Measurements from ENCODE around the gene RSL1D1. TPM values are rescaled to one million over a fixed set of nuclear protein-coding genes. Genes with fewer than 3 reads are reported as not detected.

RSL1D1 gene
- total RNA-seq, 4 donors from 2014 or later: 215 to 302 (median 259) TPM

- TF ChIP-seq POLR2A (IDR thresholded peaks at IDR 0.05) (no peak), CTCF (IDR thresholded peaks at IDR 0.05 in 4 of 5, conservative IDR thresholded peaks at IDR 0.05 in 1 of 5) (no peak)
- ATAC-seq (peak; percentile 4 to 11), DNase-seq (no peak)
- peaks cover 48 to 53% of the 10 kb centered on the region in 2 donors for H3K4me1 ChIP-seq
- intact Hi-C loops (cut with DNase I; ENCODE audit: low total_unique reads): loop anchor here (1.0 to 10.0 kb wide), 5 partner anchors 53 to 301 kb away; partner anchors contain the start of genes RSL1D1 and SNX29
- H3K27ac ChIP-seq: peak overlapping the region; percentile 90 to 99 (median 98)
- peak overlapping the region; percentile 74 to 93 (median 76) for H3K4me3 ChIP-seq
- no peaks in the 10 kb centered on the region for H3K9me3 ChIP-seq
- H3K27me3 ChIP-seq: no peaks in the 10 kb centered on the region
- in situ Hi-C loops (cut with MboI; ENCODE audit: low sequenced_read_pairs in 4 of 4): loop anchor here in 3 of 4 donors (5.0 to 25.0 kb wide), 3 partner anchors 53 to 114 kb away; partner anchors contain the start of genes TXNDC11 (in 3 of the 3), GSPT1 (in 1 of the 3) and RSL1D1 (in 1 of the 3)
- H3K36me3 ChIP-seq: no peaks in the 10 kb centered on the region
Measured at GRCh38 chr16:11797957-11798299, 53.4 kb downstream of the RSL1D1 start.

GRCh38 chr16:11797166-11797956, 54.0 kb downstream of the RSL1D1 start, which contains the start of gene ZC3H7A:
Gene ZC3H7A (minus strand): TSS chr16:11797258. CDS start chr16:11782354, 14,904 bp downstream.
- ATAC-seq: peak; percentile 82 to 86
- peaks cover 52 to 59% of the 10 kb centered on the region in 2 donors for H3K4me1 ChIP-seq
- intact Hi-C loops (cut with DNase I; ENCODE audit: low total_unique reads): loop anchor here (1.0 to 10.0 kb wide), 5 partner anchors 53 to 300 kb away; partner anchors contain the start of genes RSL1D1 and SNX29

GRCh38 chr16:11796227-11797165, 54.8 kb downstream of the RSL1D1 start:
- no peaks in the 10 kb centered on the region for H3K9me3 ChIP-seq
- DNase-seq (peak; percentile 50 to 68), ATAC-seq (peak; percentile 37 to 51)
- peak overlapping the region; percentile 98 to 100 (median 99) for H3K27ac ChIP-seq
- peak overlapping the region; percentile 90 to 96 (median 94) for H3K4me3 ChIP-seq
- H3K36me3 ChIP-seq: no peaks in the 10 kb centered on the region
- TF ChIP-seq CTCF (IDR thresholded peaks at IDR 0.05 in 4 of 5, conservative IDR thresholded peaks at IDR 0.05 in 1 of 5) (no peak), POLR2A (IDR thresholded peaks at IDR 0.05) (no peak)
- H3K4me1 ChIP-seq: peaks cover 59 to 68% of the 10 kb centered on the region in 2 donors
- in situ Hi-C loops (cut with MboI; ENCODE audit: low sequenced_read_pairs in 4 of 4): loop anchor here in 3 of 4 donors (5.0 to 25.0 kb wide), 3 partner anchors 52 to 116 kb away; partner anchors contain the start of genes TXNDC11 (in 3 of the 3), GSPT1 (in 1 of the 3) and RSL1D1 (in 1 of the 3)
- no peaks in the 10 kb centered on the region for H3K27me3 ChIP-seq
- intact Hi-C loops (cut with DNase I; ENCODE audit: low total_unique reads): loop anchor here (1.0 to 10.0 kb wide), 6 partner anchors 53 to 299 kb away; partner anchors contain the start of genes RSL1D1 and SNX29

More at GRCh38 chr16:11797166-11797956, 54.0 kb downstream of the RSL1D1 start, which contains the start of gene ZC3H7A:
- in situ Hi-C loops (cut with MboI; ENCODE audit: low sequenced_read_pairs in 4 of 4): loop anchor here in 3 of 4 donors (5.0 to 25.0 kb wide), 3 partner anchors 53 to 115 kb away; partner anchors contain the start of genes TXNDC11 (in 3 of the 3), GSPT1 (in 1 of the 3) and RSL1D1 (in 1 of the 3)
- Histone ChIP-seq H3K27ac (peak within 1 kb of the TSS; percentile 98 to 100 (median 99)), H3K4me3 (peak within 1 kb of the TSS; percentile 90 to 96 (median 94)), H3K27me3 (no peaks in the 10 kb centered on the region), H3K36me3 (no peaks in the 10 kb centered on the region), H3K9me3 (no peaks in the 10 kb centered on the region)
- peak; percentile 62 to 100 (median 99) for TF ChIP-seq CTCF (IDR thresholded peaks at IDR 0.05 in 4 of 5, conservative IDR thresholded peaks at IDR 0.05 in 1 of 5)
- peak; percentile 94 to 97 for TF ChIP-seq POLR2A (IDR thresholded peaks at IDR 0.05)
- peak; percentile 96 to 97 for DNase-seq

- ATAC-seq (no peak), DNase-seq (no peak)
- no peaks in the 10 kb centered on the region for H3K27me3 ChIP-seq
- peak overlapping the region; percentile 98 to 100 (median 99) for H3K27ac ChIP-seq
- peak overlapping the region; percentile 90 to 96 (median 94) for H3K4me3 ChIP-seq
- no peaks in the 10 kb centered on the region for H3K9me3 ChIP-seq
- intact Hi-C loops (cut with DNase I; ENCODE audit: low total_unique reads): loop anchor here (1.0 to 10.0 kb wide), 5 partner anchors 53 to 299 kb away; partner anchors contain the start of genes RSL1D1 and SNX29
- in situ Hi-C loops (cut with MboI; ENCODE audit: low sequenced_read_pairs in 4 of 4): loop anchor here in 3 of 4 donors (5.0 to 25.0 kb wide), 3 partner anchors 51 to 116 kb away; partner anchors contain the start of genes TXNDC11 (in 3 of the 3), GSPT1 (in 1 of the 3) and RSL1D1 (in 1 of the 3)
- TF ChIP-seq POLR2A (IDR thresholded peaks at IDR 0.05) (no peak), CTCF (IDR thresholded peaks at IDR 0.05 in 4 of 5, conservative IDR thresholded peaks at IDR 0.05 in 1 of 5) (no peak)
- no peaks in the 10 kb centered on the region for H3K36me3 ChIP-seq
- H3K4me1 ChIP-seq: peaks cover 65 to 74% of the 10 kb centered on the region in 2 donors
Measured at GRCh38 chr16:11795887-11796226, 55.5 kb downstream of the RSL1D1 start.
